ENCODE data around the gene IKZF2.

DNA sequence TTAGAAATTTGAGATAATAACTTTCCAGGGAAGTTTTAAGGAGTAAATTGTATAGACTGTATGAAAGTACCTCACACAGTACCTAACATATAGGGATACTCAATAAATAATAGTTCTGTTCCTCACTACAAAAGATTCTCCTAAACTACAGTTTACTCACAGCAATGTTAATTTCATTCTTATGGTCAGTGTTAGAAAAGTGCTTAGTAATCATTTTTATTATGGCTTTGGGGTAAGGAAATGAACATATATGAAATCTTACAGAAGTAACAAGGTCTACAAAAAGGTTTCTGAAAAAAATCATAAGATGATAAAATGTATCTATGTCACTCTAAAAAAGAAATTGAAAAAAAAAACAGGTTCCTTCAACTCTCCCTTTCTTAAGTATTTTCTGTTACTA lies 67.2 kb downstream of the IKZF2 start:
- TF ChIP-seq NONO (IDR thresholded peaks at IDR 0.05; ENCODE audit: low read depth in 2 of 2, low read length in 1 of 2): no peak
- TF ChIP-seq NFIC (IDR thresholded peaks at IDR 0.05): no peak
- no peak for TF ChIP-seq SETDB1 (IDR thresholded peaks at IDR 0.05; ENCODE audit: low read length)
- no peak for TF ChIP-seq POLR2A (conservative IDR thresholded peaks at IDR 0.05)
